ENCODE results near the gene SRRM2.

DNA sequence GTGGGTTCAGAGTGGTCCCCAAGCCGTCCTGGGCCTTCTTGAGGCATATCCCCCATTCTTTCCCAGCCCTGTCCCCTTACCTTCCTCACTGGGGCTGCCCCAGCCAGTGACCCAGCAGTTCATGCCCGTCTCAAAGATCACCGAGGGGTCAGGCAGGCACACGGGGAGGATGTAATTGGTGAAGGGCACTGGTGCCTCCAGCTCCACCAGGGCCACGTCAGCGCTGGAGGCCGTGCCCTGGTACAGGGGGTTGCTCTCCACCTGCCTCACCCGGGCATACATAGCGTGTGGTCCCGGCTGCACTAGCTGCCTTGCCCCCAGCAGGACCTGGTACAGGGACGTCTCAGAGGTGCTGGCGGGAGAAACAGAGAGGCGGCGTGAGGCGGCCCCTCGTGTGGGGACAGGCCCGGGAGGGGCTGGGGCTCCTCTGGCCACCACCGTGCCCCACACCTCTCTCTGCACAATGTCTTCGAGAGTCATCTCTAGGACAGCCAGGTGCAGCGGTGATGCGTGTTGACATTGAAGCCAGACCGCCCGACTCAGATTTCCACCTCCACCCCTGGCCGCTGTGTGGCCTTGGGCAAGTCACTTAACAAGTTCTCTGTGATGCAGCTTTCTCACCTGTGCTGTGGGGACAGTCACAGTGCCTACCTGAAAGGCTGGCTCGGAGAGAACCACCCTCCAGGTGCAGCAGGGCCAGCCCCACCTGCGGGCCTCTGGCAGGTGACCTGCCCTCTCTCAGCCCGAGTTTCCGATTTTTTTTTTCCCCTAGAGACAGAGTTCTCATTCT is 38.3 kb upstream of the SRRM2 start:
- no peak for TF ChIP-seq POLR2A (IDR thresholded peaks at IDR 0.05)
- TF ChIP-seq, protein P1, sequence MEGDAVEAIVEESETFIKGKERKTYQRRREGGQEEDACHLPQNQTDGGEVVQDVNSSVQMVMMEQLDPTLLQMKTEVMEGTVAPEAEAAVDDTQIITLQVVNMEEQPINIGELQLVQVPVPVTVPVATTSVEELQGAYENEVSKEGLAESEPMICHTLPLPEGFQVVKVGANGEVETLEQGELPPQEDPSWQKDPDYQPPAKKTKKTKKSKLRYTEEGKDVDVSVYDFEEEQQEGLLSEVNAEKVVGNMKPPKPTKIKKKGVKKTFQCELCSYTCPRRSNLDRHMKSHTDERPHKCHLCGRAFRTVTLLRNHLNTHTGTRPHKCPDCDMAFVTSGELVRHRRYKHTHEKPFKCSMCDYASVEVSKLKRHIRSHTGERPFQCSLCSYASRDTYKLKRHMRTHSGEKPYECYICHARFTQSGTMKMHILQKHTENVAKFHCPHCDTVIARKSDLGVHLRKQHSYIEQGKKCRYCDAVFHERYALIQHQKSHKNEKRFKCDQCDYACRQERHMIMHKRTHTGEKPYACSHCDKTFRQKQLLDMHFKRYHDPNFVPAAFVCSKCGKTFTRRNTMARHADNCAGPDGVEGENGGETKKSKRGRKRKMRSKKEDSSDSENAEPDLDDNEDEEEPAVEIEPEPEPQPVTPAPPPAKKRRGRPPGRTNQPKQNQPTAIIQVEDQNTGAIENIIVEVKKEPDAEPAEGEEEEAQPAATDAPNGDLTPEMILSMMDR (IDR thresholded peaks at IDR 0.05), result no peak

All from transverse colon (tissue), 3 donors.